DND-41 (cell line): Measurements from ENCODE around the gene RNF5.

Experiments used
- EZH2 ChIP-seq: IDR thresholded peaks from 3 replicates; pipeline ENCODE4 v1.6.1; 2012; ENCODE audit warnings: borderline replicate concordance, low read depth, mild to moderate bottlenecking, moderate library complexity, low read length, inconsistent platforms; ENCODE audit not compliant: severe bottlenecking
- TF ChIP-seq, protein P1 (sequence below): IDR thresholded peaks from 2 replicates; pipeline ENCODE4 v1.5.1; 2012; ENCODE audit warnings: borderline replicate concordance, low read length, moderate library complexity, mild to moderate bottlenecking; ENCODE audit not compliant: poor library complexity, severe bottlenecking; ENCODE audit errors: extremely low read depth

DNA sequence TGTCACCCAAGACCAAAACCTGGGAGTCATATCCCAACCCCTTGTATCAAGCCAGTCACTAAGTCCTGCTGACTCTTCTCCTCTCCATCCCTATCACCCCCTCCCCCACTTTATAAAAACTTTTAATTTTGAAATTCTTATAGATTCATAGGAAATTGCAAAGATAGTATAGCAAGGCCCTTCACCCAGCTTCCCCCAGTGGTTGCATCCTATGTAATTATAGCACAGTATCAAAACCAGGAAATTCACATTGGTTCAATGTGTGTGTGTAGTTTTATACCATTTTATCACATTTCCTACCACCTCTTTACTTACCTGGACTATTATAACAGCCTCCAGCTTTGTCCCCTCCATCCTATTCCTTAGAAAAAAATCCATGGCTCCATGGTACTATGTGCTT, 20.2 kb upstream of the RNF5 start:
- TF ChIP-seq, protein P1, sequence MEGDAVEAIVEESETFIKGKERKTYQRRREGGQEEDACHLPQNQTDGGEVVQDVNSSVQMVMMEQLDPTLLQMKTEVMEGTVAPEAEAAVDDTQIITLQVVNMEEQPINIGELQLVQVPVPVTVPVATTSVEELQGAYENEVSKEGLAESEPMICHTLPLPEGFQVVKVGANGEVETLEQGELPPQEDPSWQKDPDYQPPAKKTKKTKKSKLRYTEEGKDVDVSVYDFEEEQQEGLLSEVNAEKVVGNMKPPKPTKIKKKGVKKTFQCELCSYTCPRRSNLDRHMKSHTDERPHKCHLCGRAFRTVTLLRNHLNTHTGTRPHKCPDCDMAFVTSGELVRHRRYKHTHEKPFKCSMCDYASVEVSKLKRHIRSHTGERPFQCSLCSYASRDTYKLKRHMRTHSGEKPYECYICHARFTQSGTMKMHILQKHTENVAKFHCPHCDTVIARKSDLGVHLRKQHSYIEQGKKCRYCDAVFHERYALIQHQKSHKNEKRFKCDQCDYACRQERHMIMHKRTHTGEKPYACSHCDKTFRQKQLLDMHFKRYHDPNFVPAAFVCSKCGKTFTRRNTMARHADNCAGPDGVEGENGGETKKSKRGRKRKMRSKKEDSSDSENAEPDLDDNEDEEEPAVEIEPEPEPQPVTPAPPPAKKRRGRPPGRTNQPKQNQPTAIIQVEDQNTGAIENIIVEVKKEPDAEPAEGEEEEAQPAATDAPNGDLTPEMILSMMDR, result no peak
- TF ChIP-seq EZH2, result no peak
